ENCODE data around the gene CDK10.

The CDK10 gene

DNA sequence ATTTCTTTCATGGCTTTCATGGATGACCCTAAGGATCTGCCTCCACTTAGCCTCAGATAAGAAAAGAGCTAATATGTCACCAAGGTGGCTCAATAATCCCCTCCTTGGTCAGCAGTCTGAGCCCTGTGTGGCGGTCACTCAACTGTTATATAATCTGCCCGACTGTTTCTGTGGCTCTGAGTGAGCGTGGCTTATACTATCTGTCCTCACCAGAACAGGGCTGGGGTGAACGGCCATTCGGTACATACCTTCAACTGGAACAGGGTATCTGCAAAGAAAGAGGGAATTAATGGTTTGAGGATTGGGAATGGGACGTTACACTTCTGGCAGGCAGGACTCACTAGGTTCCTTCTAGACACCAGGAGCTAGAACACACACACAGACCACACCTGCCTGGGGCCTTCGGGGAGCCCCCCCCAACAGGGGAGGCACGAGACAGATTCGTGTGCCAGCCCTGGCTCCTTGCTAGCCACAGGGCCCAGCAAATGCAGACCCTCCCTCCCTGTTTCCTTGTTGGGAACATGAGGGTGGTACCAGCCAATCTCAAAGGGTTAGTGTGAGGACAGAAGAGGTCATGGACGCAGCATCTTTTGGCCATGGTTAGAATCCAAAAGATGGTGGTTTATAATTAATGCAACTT is 32.7 kb upstream of the CDK10 start:
- no peak for DNase-seq (ENCODE audit: extremely low spot score)
- POLR2A ChIA-PET: no interaction called here
- CTCF ChIA-PET: interaction anchor here (0.6 kb wide), 1 partner anchor 35 kb away, joined by 3 read pairs; no protein-coding TSS in a partner anchor
- TF ChIP-seq ZNF384 (IDR thresholded peaks at IDR 0.05): no peak
- no peak for TF ChIP-seq FOXK2 (IDR thresholded peaks at IDR 0.05)
- TF ChIP-seq, protein P1, sequence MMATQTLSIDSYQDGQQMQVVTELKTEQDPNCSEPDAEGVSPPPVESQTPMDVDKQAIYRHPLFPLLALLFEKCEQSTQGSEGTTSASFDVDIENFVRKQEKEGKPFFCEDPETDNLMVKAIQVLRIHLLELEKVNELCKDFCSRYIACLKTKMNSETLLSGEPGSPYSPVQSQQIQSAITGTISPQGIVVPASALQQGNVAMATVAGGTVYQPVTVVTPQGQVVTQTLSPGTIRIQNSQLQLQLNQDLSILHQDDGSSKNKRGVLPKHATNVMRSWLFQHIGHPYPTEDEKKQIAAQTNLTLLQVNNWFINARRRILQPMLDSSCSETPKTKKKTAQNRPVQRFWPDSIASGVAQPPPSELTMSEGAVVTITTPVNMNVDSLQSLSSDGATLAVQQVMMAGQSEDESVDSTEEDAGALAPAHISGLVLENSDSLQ (IDR thresholded peaks at IDR 0.05): no peak
- TF ChIP-seq FOXA1 (IDR thresholded peaks at IDR 0.05): no peak
- TF ChIP-seq HDGF (IDR thresholded peaks at IDR 0.05; ENCODE audit: borderline replicate concordance): no peak
- no peak for TF ChIP-seq ELF4 (IDR thresholded peaks at IDR 0.05)
- no peak for TF ChIP-seq CTBP1 (IDR thresholded peaks at IDR 0.05; ENCODE audit: borderline replicate concordance)
- TF ChIP-seq SP1 (IDR thresholded peaks at IDR 0.05): no peak
- no peak for TF ChIP-seq BHLHE40 (IDR thresholded peaks at IDR 0.05; ENCODE audit: borderline replicate concordance)

DNA sequence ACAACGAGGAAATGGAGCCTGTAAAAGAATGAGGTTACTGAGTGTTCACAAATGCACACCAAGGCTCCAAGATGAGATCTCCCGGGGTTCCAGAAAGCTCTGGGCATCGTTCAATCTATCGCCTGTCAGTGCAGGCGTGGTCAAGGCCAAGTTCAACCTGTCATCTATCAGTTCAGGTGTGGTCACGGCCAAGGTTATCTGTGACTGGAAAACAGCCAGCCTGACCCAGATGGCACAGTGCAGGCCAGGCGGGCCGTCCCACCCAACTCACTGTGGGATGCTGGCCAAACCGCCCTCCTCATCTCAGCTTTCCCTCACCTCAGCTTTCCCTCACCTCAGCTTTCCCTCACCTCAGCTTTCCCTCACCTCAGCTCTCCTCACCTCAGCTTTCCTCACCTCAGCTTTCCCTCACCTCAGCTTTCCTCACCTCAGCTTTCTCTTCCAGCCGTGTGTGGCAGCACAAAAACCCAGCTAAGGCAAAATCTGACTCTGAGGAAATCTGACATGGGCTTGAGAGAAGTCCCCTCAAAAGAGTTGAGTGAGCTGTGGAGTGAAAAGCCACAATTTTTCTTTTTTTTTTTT is 31.3 kb upstream of the CDK10 start:
- DNase-seq (ENCODE audit: extremely low spot score): no peak
- ChIA-PET POLR2A (interaction anchor here (1.3 kb wide), 1 partner anchor 41 kb away, joined by 3 read pairs; no protein-coding TSS in a partner anchor), CTCF (no interaction called here)
- TF ChIP-seq ZNF384 (IDR thresholded peaks at IDR 0.05): no peak
- TF ChIP-seq NFRKB (IDR thresholded peaks at IDR 0.05): no peak
- TF ChIP-seq, protein P1 (IDR thresholded peaks at IDR 0.05): no peak
- no peak for TF ChIP-seq SP1 (IDR thresholded peaks at IDR 0.05)

DNA sequence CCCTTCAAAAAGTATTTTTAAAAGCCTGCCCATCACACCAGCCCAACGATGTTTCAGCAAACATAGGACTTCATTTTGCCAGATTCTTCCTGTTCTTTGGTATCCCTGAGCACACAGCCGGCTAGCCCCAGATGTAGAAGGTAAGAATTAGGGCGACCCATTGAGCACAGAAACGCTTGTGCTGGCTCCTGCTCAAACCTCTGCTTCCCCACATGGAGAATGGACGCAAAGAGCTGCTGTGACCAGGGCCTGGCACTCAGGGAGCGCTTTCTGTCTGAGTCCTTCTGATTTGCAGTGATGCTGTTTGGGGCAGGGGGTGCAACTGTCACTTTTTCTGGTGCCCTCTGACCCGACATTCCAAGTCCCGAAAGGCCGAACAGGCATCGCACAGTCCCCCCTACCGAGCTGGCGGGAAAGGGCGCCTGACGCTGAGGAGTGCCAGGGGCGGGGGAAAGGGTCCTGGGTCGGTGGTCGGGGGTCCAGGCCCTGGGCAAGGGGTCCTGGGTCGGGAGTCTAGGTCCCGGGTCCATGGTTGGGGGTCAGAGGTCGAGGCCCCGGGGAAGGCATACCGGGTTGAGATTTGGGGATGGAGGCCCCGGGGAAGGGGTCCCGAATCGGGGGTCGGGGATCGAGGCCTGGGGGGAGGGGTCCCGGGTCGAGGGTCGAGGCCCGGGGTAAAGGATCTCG is 29.9 kb upstream of the CDK10 start:
- ChIA-PET CTCF (no interaction called here), POLR2A (interaction anchor here (0.6 kb wide), 1 partner anchor 30 kb away, joined by 3 read pairs; the partner anchor contains the start of gene CDK10)
- TF ChIP-seq L3MBTL2 (conservative IDR thresholded peaks at IDR 0.05): no peak
- no peak for TF ChIP-seq FOXM1 (IDR thresholded peaks at IDR 0.05; ENCODE audit: borderline replicate concordance)
- no peak for TF ChIP-seq NFRKB (IDR thresholded peaks at IDR 0.05)
- no peak for TF ChIP-seq BHLHE40 (IDR thresholded peaks at IDR 0.05; ENCODE audit: borderline replicate concordance)
- TF ChIP-seq, protein P1 (IDR thresholded peaks at IDR 0.05): no peak
- TF ChIP-seq ELF4 (IDR thresholded peaks at IDR 0.05): no peak
- no peak for TF ChIP-seq SP1 (IDR thresholded peaks at IDR 0.05)
- no peak for TF ChIP-seq CTBP1 (IDR thresholded peaks at IDR 0.05; ENCODE audit: borderline replicate concordance)
- no peak for TF ChIP-seq LEF1 (IDR thresholded peaks at IDR 0.05; ENCODE audit: borderline replicate concordance)
- TF ChIP-seq ZNF384 (IDR thresholded peaks at IDR 0.05): no peak
- TF ChIP-seq FOXK2 (IDR thresholded peaks at IDR 0.05): no peak
- TF ChIP-seq SUZ12 (IDR thresholded peaks at IDR 0.05): no peak
- TF ChIP-seq FOXA1 (IDR thresholded peaks at IDR 0.05): no peak
- TF ChIP-seq TARDBP (IDR thresholded peaks at IDR 0.05): no peak
- TF ChIP-seq HDGF (IDR thresholded peaks at IDR 0.05; ENCODE audit: borderline replicate concordance): no peak
- TF ChIP-seq ARNT (IDR thresholded peaks at IDR 0.05): no peak
- DNase-seq (ENCODE audit: extremely low spot score): no peak

DNA sequence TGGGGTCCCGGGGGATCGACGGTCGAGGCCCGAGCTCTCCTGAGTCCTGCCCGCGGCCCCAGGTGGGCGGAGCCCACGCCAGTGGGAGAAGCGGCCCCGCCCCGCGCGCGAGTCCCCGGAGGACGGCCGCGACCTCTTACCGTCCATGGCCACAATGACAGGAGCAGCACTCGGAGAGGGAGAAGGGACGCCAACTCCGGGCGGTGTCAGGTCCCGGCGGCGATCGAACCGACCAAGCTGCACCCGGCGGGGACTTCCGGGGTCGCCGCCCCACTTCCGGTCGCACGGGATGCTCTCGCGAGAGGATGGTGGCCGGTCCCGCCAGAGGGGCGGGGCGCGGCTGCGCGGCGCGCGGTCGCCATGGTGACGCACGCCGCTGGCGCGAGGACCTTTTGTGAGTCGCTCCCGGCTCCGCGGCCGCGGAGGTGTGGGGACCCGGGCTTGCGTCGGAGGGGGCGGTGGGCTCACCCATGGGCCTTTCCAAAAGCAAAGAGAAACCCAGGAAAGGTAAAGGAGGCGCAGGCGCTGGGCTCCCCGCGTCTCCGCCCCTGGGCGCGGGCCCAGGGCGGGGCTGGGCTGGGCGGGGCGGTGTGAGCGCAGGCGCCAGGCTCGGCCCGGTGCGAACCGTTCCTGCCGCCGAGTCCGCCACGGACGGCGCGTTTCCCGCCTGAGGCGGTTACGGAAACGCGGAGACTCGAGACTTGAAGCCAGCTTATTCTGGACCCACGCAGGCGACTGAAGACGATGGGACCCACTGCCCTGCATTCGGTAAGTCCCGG is 28.9 kb upstream of the CDK10 start, which contains the start of the genes CHMP1A and SPATA33:
CHMP1A (minus strand) TSS at position 267 of the 779 bp plus-strand sequence; CDS start at position 147, 120 bp downstream.
SPATA33 (plus strand) TSS at position 395 of the 779 bp plus-strand sequence; CDS start at position 471, 76 bp downstream.
- peak; percentile 89 for TF ChIP-seq ELF4 (IDR thresholded peaks at IDR 0.05)
- TF ChIP-seq L3MBTL2 (conservative IDR thresholded peaks at IDR 0.05): peak; percentile 82; the same call in 1 of the 2 replicates
- no peak for TF ChIP-seq FOXA1 (IDR thresholded peaks at IDR 0.05)
- peak; percentile 99 for DNase-seq (ENCODE audit: extremely low spot score)
- ChIA-PET POLR2A (interaction anchor here (0.6 to 1.0 kb wide), 2 partner anchors 11 to 29 kb away, joined by 3 read pairs; partner anchors contain the start of gene CDK10), CTCF (no interaction called here)

DNA sequence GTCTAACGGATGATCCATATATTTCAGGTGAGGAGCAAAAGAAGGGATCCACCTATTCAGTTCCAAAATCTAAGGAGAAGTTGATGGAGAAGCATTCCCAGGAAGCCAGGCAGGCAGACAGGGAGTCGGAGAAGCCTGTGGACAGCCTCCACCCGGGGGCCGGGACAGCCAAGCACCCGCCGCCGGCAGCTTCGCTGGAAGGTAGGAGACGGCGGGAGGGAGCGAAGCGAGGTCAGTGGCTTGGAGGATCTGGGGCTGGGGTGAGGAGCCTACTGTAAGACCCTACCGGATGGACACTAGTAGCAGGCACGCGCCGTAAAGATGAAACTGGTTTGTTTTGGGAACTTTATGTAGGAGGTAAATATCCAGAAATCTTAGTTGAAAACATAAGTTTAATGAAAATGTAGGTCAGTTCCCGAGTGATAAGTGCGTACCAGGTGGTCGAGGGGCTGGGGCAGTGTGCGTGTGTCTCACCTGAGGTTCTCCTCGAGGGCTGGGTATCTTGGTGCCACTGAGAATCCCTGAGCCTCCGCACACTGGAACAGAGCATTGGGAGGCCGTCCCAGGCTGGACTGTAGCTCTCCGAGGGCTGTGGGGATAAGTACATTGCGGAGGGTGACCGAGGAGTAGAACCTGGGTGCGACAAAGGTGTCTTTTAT is 28.1 kb upstream of the CDK10 start:
- no peak for TF ChIP-seq CTBP1 (IDR thresholded peaks at IDR 0.05; ENCODE audit: borderline replicate concordance)
- peak; percentile 25; the same call in 1 of the 2 replicates for TF ChIP-seq L3MBTL2 (conservative IDR thresholded peaks at IDR 0.05)
- POLR2A ChIA-PET: no interaction called here
- CTCF ChIA-PET: no interaction called here
- DNase-seq (ENCODE audit: extremely low spot score): peak; percentile 43

All from HEK293T (cell line).